OCI-LY7 (cell line): ENCODE measurements around the gene MVB12B. TPM values are rescaled to one million over a fixed set of nuclear protein-coding genes. Genes with fewer than 3 reads are reported as not detected.

Experiments
- BruUV-seq: library from RNA; stranded (reverse); fragments of 400-500 nt; replicated peaks from 2 replicates; lab custom pipeline; 2021; lab: Mats Ljungman, UMichigan
- CTCF ChIA-PET: fragments of 300-600 bp; sonication (Branson Sonifier 250); formaldehyde crosslinking; loops from one replicate; lab custom pipeline; 2022; ENCODE audit warnings: antibody characterized with exemption; ENCODE audit not compliant: unreplicated experiment; lab: Charles Lee
- POLR2A ChIA-PET: fragments of 300-600 bp; sonication (Branson Sonifier 250); formaldehyde crosslinking; loops from one replicate; lab custom pipeline; 2022; ENCODE audit warnings: antibody characterized with exemption; lab: Charles Lee
- DNase-seq: peaks from one replicate; pipeline ENCODE4 v3.0.0-alpha.2; 2015; ENCODE audit warnings: low spot score
- H2AFZ ChIP-seq: fragments of 200-600 bp; sonication (generic), shearing (Covaris generic); 2 replicates; pipeline ENCODE4 v1.6.1; 2014; ENCODE audit warnings: mild to moderate bottlenecking, antibody characterized with exemption, low read length, moderate library complexity
- H3K27ac ChIP-seq: fragments of 200-600 bp; sonication (generic); 2 replicates; pipeline ENCODE4 v1.5.1; 2014; ENCODE audit warnings: mixed run types, low read depth, mild to moderate bottlenecking, moderate library complexity, low read length, inconsistent platforms; ENCODE audit not compliant: poor library complexity, severe bottlenecking
- H3K36me3 ChIP-seq: fragments of 200-600 bp; sonication (generic); 2 replicates; pipeline ENCODE4 v1.6.1; 2014; ENCODE audit warnings: mild to moderate bottlenecking, antibody characterized with exemption, low read length, moderate library complexity, mixed read lengths; ENCODE audit not compliant: insufficient read depth
- H3K4me1 ChIP-seq: fragments of 200-600 bp; sonication (generic); 2 replicates; pipeline ENCODE4 v1.5.1; 2014; ENCODE audit warnings: mild to moderate bottlenecking, low read length; ENCODE audit not compliant: insufficient read depth, poor library complexity, severe bottlenecking
- H3K4me2 ChIP-seq: fragments of 200-600 bp; sonication (generic); 2 replicates; pipeline ENCODE4 v1.6.1; 2014; ENCODE audit warnings: mild to moderate bottlenecking, low read length
- H3K4me3 ChIP-seq: fragments of 200-600 bp; sonication (generic); 2 replicates; pipeline ENCODE4 v1.5.1; 2014; ENCODE audit warnings: mild to moderate bottlenecking, low read depth, low read length; ENCODE audit not compliant: poor library complexity, severe bottlenecking
- H3K79me2 ChIP-seq: fragments of 200-600 bp; sonication (generic); 2 replicates; pipeline ENCODE4 v1.6.1; 2016; ENCODE audit warnings: low read depth, mild to moderate bottlenecking, low read length, moderate library complexity, mixed read lengths; ENCODE audit not compliant: insufficient read depth
- H3K9me2 ChIP-seq: fragments of 200-600 bp; sonication (generic); 2 replicates; pipeline ENCODE4 v1.6.1; 2016; ENCODE audit warnings: mild to moderate bottlenecking, low read length, mixed read lengths; ENCODE audit not compliant: insufficient read depth
- H3K9me3 ChIP-seq: fragments of 200-600 bp; sonication (generic); 2 replicates; pipeline ENCODE4 v1.6.1; 2014; ENCODE audit warnings: mild to moderate bottlenecking, mixed run types, low read length, mixed read lengths
- H4K20me1 ChIP-seq: fragments of 200-600 bp; sonication (generic); 2 replicates; pipeline ENCODE4 v1.6.1; 2014; ENCODE audit warnings: mild to moderate bottlenecking, antibody characterized with exemption, low read length, moderate library complexity, mixed read lengths; ENCODE audit not compliant: insufficient read depth
- EZH2phosphoT487 ChIP-seq: fragments of 200-600 bp; sonication (generic); IDR thresholded peaks from 2 replicates; pipeline ENCODE4 v1.6.1; 2018; ENCODE audit warnings: low read depth, borderline replicate concordance, mild to moderate bottlenecking, mixed run types, antibody characterized with exemption, low read length, moderate library complexity, mixed read lengths
- intact Hi-C: fragments of 100-400 bp; cut with micrococcal nuclease; formaldehyde crosslinking; loops from one replicate; pipeline ENCODE4 v1.10.0; 2022; ENCODE audit not compliant: unreplicated experiment
- total RNA-seq, 2 experiments: library from RNA; depleted of rRNA in 1 of 2; stranded (reverse); fragments of >200 nt in 1 of 2; shearing (Covaris generic) in 1 of 2; gene quantifications; 2 replicates each; pipeline ENCODE4 v1.2.3, GENCODE V29; 2014 to 2022
- TF ChIP-seq, protein P1 (sequence below): fragments of 200-600 bp; sonication (generic); conservative IDR thresholded peaks from 2 replicates; pipeline ENCODE4 v1.5.1; 2014; ENCODE audit warnings: mild to moderate bottlenecking, antibody characterized with exemption, low read length, moderate library complexity, mixed read lengths

MVB12B gene
- total RNA-seq, 2 experiments from 2014 or later = 1.3 TPM; not detected in 1

DNA sequence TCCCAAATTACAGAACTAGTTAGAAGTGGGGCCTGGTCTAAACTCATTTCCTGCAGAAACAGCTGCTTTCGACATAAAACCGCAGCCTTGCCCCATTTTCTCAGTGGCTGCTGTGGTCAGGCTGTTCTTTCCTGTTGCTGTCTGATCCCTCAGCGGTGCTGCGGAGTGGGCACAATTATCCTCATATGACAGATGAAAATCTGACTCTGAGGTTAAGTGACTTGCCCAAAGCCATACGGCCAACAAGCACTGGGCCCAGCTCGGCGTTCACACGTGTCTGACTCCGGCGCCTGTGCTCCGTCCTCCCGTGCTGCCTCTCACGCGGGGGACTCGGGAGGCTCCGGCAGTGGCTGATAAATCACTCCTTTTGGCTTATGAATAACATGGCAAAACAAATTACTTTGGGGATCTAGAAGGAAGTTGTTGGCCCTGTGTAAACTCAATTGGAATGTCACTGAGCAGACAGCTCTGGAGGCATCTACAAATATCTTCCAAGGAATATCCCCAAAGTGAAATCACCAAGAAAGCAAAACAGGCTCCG is 144.5 kb downstream of the MVB12B start:
- ChIA-PET CTCF (no interaction called here), POLR2A (interaction anchor here (0.6 to 1.1 kb wide), 2 partner anchors 10 to 207 kb away, joined by 3 read pairs; no protein-coding TSS in a partner anchor)
- peak overlapping the region; percentile 58 for H3K4me2 ChIP-seq
- H3K79me2 ChIP-seq = no peaks in the 10 kb centered on the region
- H2AFZ ChIP-seq = peak overlapping the region; percentile 60; the same call in 1 of the 2 replicates
- TF ChIP-seq, protein P1, sequence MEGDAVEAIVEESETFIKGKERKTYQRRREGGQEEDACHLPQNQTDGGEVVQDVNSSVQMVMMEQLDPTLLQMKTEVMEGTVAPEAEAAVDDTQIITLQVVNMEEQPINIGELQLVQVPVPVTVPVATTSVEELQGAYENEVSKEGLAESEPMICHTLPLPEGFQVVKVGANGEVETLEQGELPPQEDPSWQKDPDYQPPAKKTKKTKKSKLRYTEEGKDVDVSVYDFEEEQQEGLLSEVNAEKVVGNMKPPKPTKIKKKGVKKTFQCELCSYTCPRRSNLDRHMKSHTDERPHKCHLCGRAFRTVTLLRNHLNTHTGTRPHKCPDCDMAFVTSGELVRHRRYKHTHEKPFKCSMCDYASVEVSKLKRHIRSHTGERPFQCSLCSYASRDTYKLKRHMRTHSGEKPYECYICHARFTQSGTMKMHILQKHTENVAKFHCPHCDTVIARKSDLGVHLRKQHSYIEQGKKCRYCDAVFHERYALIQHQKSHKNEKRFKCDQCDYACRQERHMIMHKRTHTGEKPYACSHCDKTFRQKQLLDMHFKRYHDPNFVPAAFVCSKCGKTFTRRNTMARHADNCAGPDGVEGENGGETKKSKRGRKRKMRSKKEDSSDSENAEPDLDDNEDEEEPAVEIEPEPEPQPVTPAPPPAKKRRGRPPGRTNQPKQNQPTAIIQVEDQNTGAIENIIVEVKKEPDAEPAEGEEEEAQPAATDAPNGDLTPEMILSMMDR = no peak
- TF ChIP-seq EZH2phosphoT487 = no peak
- H3K4me1 ChIP-seq = peaks cover 36% of the 10 kb centered on the region
- H3K36me3 ChIP-seq = no peaks in the 10 kb centered on the region
- peak; percentile 78 for DNase-seq
- no peaks in the 10 kb centered on the region for H3K9me3 ChIP-seq
- H3K9me2 ChIP-seq = no peaks in the 10 kb centered on the region
- intact Hi-C loops = no loop called here
- BruUV-seq = no TSS peak
- peak overlapping the region; percentile 33 for H3K4me3 ChIP-seq
- no peaks in the 10 kb centered on the region for H4K20me1 ChIP-seq
- H3K27ac ChIP-seq = peak overlapping the region; percentile 69

DNA sequence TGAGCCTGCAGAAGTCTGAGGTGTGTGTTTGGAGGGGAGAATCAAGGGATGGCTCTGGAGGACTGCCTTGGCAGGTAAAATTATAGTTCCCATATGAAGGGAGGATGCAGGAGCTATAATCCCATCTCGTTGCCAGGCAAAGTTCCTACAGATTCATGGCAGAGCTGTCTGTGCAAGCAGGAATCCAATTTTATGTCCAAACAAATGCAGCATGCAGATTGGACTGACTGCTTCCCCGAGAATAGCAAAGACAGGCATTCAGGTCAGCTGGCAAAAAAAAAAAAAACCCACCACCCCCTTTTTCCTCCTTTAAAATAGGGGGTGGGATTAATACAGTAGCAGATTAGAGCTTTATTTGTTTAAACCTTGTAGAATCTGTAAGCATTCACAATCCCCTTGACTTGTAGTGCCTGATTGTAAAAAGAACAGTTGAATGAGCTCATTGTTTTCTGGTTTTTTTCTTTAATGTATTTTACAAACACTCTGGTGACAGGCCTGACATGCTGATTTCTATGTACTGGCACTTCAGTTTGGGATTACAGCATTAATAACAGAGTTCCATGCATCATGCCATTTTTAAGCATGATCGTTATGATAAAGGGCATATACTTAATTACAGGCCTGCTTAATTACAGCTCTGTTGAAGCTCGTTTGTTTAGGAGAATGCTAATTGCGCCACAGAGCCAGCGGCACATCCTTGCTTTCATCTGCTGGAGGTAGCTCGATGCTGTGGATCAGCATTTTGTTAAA is 145.7 kb downstream of the MVB12B start:
- Histone ChIP-seq H3K9me2 (no peaks in the 10 kb centered on the region), H3K4me2 (peak overlapping the region; percentile 58; the same call in 1 of the 2 replicates), H3K4me1 (peaks cover 36% of the 10 kb centered on the region), H3K27ac (no peak overlapping the region), H4K20me1 (no peaks in the 10 kb centered on the region), H3K36me3 (no peaks in the 10 kb centered on the region), H3K9me3 (no peaks in the 10 kb centered on the region), H3K79me2 (no peaks in the 10 kb centered on the region), H2AFZ (no peak overlapping the region), H3K4me3 (no peak overlapping the region)
- CTCF ChIA-PET = interaction anchor here (1.1 kb wide), 1 partner anchor 10 kb away, joined by 3 read pairs; no protein-coding TSS in a partner anchor
- TF ChIP-seq EZH2phosphoT487 = no peak
- TF ChIP-seq, protein P1 = no peak
- POLR2A ChIA-PET = interaction anchor here (0.6 to 1.4 kb wide), 5 partner anchors 11 to 142 kb away, joined by 3 to 4 read pairs (median 4); no protein-coding TSS in a partner anchor
- BruUV-seq = no TSS peak
- no peak for DNase-seq
- intact Hi-C loops = no loop called here
